Esophagus muscularis mucosa (tissue), 4 donors: ENCODE data around the gene CACNB4. TPM values are rescaled to one million over a fixed set of nuclear protein-coding genes. Genes with fewer than 3 reads are reported as not detected.
A peak's percentile ranks its signal among the peaks of the same experiment; 100 is the strongest.

Experiments
- DNase-seq: peaks from one replicate; pipeline ENCODE4 v3.0.0-alpha.2; 2017; ENCODE audit errors: extremely low spot score
- H3K27ac ChIP-seq, 4 donors: fragments of 200-600 bp; sonication (generic); replicated peaks in 1 of 4; 1 replicate in 3 of 4; 2 replicates in 1 of 4; pipeline ENCODE4 v1.5.1; 2016 to 2019; ENCODE audit warnings: mild to moderate bottlenecking in 1 of 4
- H3K27me3 ChIP-seq, 4 donors: fragments of 200-600 bp; sonication (generic); one replicate each; pipeline versions ENCODE4 v1.5.1 to v1.6.0; 2016 to 2019
- H3K36me3 ChIP-seq, 4 donors: fragments of 200-600 bp; sonication (generic); one replicate each; pipeline ENCODE4 v1.5.1; 2016 to 2019
- H3K4me1 ChIP-seq, 4 donors: fragments of 200-600 bp; sonication (generic); one replicate each; pipeline ENCODE4 v1.5.1; 2016 to 2019
- H3K4me3 ChIP-seq, 4 donors: fragments of 200-600 bp; sonication (generic); 1 replicate in 2 of 4; 2 replicates in 2 of 4; pipeline ENCODE4 v1.5.1; 2016 to 2019; ENCODE audit warnings: mild to moderate bottlenecking in 4 of 4, moderate library complexity in 1 of 4
- H3K9me3 ChIP-seq, 4 donors: fragments of 200-600 bp; sonication (generic); 1 replicate in 3 of 4; 2 replicates in 1 of 4; pipeline ENCODE4 v1.5.1; 2016 to 2019
- EP300 ChIP-seq: sonication (generic); formaldehyde crosslinking; IDR thresholded peaks from one replicate; pipeline ENCODE4 v1.6.1; 2017; ENCODE audit warnings: antibody characterized with exemption
- POLR2A ChIP-seq: fragments of 450-650 bp; IDR thresholded peaks from one replicate; pipeline ENCODE4 v1.6.1; 2017; ENCODE audit warnings: antibody characterized with exemption, moderate library complexity, mild to moderate bottlenecking, low read depth
- POLR2AphosphoS5 ChIP-seq, 2 donors: sonication (generic); formaldehyde crosslinking; IDR thresholded peaks; one replicate each; pipeline ENCODE4 v1.6.1; 2017; ENCODE audit warnings: antibody characterized with exemption in 2 of 2
- WGBS: methylation state at CpG from one replicate; pipeline ENCODE4 v1.1.5; 2018; 5-methylcytosine and 5-hydroxymethylcytosine counted together
- intact Hi-C: fragments of 100-400 bp; cut with DNase I; formaldehyde crosslinking; loops from one replicate; pipeline ENCODE4 v1.15.1; 2023
- total RNA-seq, 4 donors: library from RNA; depleted of rRNA; stranded (reverse); fragments of >200 nt; gene quantifications; one replicate each; pipeline versions ENCODE4 v1.1.0 to v1.2.1, GENCODE V29; 2016
- TF ChIP-seq, protein P1 (sequence below), 3 experiments: fragments of 200-600 bp in 2 of 3; fragments of 450-650 bp in 1 of 3; sonication (generic) in 2 of 3; IDR thresholded peaks; one replicate each; pipeline ENCODE4 v1.5.1; 2017 to 2019; ENCODE audit warnings: antibody characterized with exemption in 3 of 3, mild to moderate bottlenecking in 2 of 3, moderate library complexity in 1 of 3

Gene CACNB4
- total RNA-seq, 4 donors from 2014 or later: 1.7 to 3.5 (median 2.3) TPM

DNA sequence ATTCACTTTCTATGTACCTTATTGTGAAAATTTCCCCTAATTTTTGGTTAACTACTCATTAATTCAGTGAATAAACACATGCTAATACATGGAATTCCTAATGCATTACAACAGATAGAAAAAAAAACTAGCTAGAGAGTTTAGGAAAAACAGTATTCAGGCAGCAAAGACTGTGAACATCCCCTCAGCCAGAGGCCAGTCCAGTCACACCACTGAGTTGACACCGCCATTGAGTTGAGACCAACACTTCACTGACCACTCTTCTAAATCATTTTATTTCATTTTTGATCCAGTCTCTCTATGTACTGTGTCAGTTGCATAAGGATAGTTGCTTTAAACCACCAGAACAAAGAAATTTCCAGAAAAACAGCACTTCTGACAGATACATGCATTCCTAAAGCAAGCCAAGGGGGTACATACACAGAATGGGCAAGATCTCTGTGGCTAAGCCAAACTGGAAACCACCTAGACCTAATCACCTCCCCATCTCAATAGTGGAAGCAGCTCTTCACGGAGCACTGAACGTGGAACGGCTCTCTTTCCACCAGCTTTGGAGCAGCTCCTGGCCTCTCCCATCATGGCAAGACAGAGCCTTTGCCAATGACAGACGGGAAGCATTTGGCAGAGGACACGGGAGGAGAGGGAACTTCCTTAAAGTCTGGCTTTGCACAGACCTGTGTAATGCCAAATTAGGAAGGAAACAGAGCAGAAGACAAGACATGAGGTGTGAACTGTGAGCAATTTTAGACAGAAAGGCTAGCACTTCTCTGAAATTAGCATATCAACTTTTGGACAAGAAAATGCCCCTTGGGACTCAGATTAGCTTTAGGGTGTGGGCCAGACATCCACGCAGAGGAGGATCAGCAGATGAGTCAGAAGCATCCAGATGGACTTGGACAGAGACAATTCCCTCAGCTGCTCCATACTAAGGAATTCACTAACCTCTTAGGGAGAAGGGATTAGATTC lies 36.4 kb downstream of the CACNB4 start:
- intact Hi-C loops: no loop called here
- H3K4me1 ChIP-seq: peaks cover 0 to 22% (median 10%) of the 10 kb centered on the region in 4 donors
- no peak for DNase-seq
- 42% methylated on average over 7 of the region's 7 CpGs for WGBS
- H3K36me3 ChIP-seq: no peaks in the 10 kb centered on the region
- no peaks in the 10 kb centered on the region for H3K9me3 ChIP-seq
- TF ChIP-seq, protein P1, sequence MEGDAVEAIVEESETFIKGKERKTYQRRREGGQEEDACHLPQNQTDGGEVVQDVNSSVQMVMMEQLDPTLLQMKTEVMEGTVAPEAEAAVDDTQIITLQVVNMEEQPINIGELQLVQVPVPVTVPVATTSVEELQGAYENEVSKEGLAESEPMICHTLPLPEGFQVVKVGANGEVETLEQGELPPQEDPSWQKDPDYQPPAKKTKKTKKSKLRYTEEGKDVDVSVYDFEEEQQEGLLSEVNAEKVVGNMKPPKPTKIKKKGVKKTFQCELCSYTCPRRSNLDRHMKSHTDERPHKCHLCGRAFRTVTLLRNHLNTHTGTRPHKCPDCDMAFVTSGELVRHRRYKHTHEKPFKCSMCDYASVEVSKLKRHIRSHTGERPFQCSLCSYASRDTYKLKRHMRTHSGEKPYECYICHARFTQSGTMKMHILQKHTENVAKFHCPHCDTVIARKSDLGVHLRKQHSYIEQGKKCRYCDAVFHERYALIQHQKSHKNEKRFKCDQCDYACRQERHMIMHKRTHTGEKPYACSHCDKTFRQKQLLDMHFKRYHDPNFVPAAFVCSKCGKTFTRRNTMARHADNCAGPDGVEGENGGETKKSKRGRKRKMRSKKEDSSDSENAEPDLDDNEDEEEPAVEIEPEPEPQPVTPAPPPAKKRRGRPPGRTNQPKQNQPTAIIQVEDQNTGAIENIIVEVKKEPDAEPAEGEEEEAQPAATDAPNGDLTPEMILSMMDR (IDR thresholded peaks at IDR 0.05): no peak
- TF ChIP-seq POLR2AphosphoS5 (IDR thresholded peaks at IDR 0.05) (peak in 1 of 2 donors; percentile 32), POLR2A (no peak), EP300 (no peak)
- H3K4me3 ChIP-seq: peak overlapping the region in 2 of 4 donors; percentile 4 to 38
- peak overlapping the region; percentile 43 to 61 (median 56) for H3K27ac ChIP-seq
- no peaks in the 10 kb centered on the region for H3K27me3 ChIP-seq

GRCh38 chr2:152061383-152061782 lies 37.5 kb downstream of the CACNB4 start:
- TF ChIP-seq EP300 (no peak), POLR2AphosphoS5 (IDR thresholded peaks at IDR 0.05) (no peak), POLR2A (no peak)
- DNase-seq: no peak
- H3K27ac ChIP-seq: no peak overlapping the region
- H3K9me3 ChIP-seq: no peaks in the 10 kb centered on the region
- no peaks in the 10 kb centered on the region for H3K27me3 ChIP-seq
- intact Hi-C loops: no loop called here
- H3K4me3 ChIP-seq: no peak overlapping the region
- peaks cover 0 to 22% (median 10%) of the 10 kb centered on the region in 4 donors for H3K4me1 ChIP-seq
- WGBS: 100% methylated on average over 1 of the region's 1 CpG
- H3K36me3 ChIP-seq: no peaks in the 10 kb centered on the region

DNA sequence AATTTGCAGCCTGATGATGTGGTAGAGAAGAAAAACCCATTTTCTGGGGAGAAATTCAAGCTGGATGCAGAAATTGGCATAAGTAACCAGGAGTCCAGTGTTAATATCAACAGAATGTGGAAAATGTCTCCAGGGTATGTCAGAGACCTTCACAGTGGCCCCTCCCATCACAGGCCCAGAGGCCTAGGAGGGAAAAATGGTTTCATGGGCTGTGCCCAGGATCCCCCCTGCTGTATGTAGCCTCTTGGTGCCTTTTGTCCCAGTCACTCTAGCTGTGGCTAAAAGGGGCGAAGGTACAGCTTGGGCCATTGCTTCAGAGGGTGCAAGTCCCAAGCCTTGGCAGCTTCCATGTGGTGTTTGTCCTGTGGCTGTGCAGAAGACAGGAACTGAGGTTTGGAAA lies 40.2 kb downstream of the CACNB4 start:
- intact Hi-C loops: no loop called here

GRCh38 chr2:152056418-152056817 lies 42.4 kb downstream of the CACNB4 start:
- intact Hi-C loops: no loop called here
- no peak for DNase-seq
- TF ChIP-seq, protein P1 (IDR thresholded peaks at IDR 0.05): no peak
- no peak for TF ChIP-seq POLR2AphosphoS5 (IDR thresholded peaks at IDR 0.05)
- no peak for TF ChIP-seq EP300
- TF ChIP-seq POLR2A: no peak

More for the DNA sequence above, 40.2 kb downstream of the CACNB4 start:
- WGBS: no CpG with 5 or more reads among the region's 1 CpG
- Histone ChIP-seq H3K4me1 (peaks cover 0 to 16% (median 10%) of the 10 kb centered on the region in 4 donors), H3K27me3 (no peaks in the 10 kb centered on the region), H3K27ac (no peak overlapping the region), H3K9me3 (no peaks in the 10 kb centered on the region), H3K4me3 (no peak overlapping the region), H3K36me3 (no peaks in the 10 kb centered on the region)
- TF ChIP-seq POLR2AphosphoS5 (IDR thresholded peaks at IDR 0.05) (no peak), POLR2A (no peak), EP300 (no peak)
- TF ChIP-seq, protein P1 (IDR thresholded peaks at IDR 0.05): no peak
- no peak for DNase-seq

GRCh38 chr2:152055366-152056108 lies 43.3 kb downstream of the CACNB4 start:
- TF ChIP-seq POLR2AphosphoS5 (IDR thresholded peaks at IDR 0.05) (no peak), POLR2A (no peak), EP300 (no peak)
- TF ChIP-seq, protein P1 (IDR thresholded peaks at IDR 0.05): no peak
- WGBS: 91% methylated on average over 8 of the region's 8 CpGs
- intact Hi-C loops: no loop called here
- no peak for DNase-seq
- Histone ChIP-seq H3K4me3 (no peak overlapping the region), H3K27ac (no peak overlapping the region), H3K27me3 (no peaks in the 10 kb centered on the region), H3K4me1 (no peaks in the 10 kb centered on the region), H3K9me3 (no peaks in the 10 kb centered on the region), H3K36me3 (no peaks in the 10 kb centered on the region)

More at GRCh38 chr2:152056418-152056817, 42.4 kb downstream of the CACNB4 start:
- H3K4me3 ChIP-seq: no peak overlapping the region
- no peaks in the 10 kb centered on the region for H3K27me3 ChIP-seq
- no peaks in the 10 kb centered on the region for H3K36me3 ChIP-seq
- no peak overlapping the region for H3K27ac ChIP-seq
- no peaks in the 10 kb centered on the region for H3K9me3 ChIP-seq
- H3K4me1 ChIP-seq: no peaks in the 10 kb centered on the region
- WGBS: 70% methylated on average over 4 of the region's 4 CpGs
